Stimulated activated CD8-positive, alpha-beta memory T cell treated with anti-CD3 and anti-CD28 coated beads, Interleukin-15, amount 100 ng/mL, for 48 hours (primary cell): Measurements from ENCODE around the gene ZNF516.

ENCODE experiments used
- DNase-seq, 2 donors: peaks; one replicate each; pipeline ENCODE4 v3.0.0-alpha.2; 2020; ENCODE audit warnings: low read depth in 2 of 2

The ZNF516 gene

DNA sequence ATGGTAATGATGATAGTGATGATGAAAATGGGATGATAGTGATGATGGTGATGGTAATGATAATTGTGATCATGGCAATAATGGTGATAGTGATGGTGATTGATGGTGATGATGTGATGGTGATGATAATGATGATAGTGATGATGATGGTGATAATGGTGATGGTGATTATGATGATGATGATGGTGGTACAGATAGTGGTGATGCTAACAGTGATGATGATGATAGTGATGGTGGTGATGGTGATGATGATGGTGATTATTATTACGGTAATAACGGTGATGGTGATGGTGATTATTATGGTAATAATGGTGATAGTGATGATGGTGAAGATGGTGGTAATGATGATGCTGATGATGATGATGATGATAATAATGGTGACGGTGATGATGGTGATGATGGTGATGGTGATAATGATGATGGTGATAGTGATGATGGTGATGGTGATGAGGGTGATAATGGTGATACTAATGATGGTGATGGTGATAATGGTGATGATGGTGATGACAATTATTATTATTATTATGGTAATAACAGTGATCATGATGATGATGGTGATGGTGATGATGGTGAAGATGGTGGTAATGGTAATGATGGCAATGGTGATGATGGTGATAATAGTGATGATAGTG is 151.0 kb downstream of the ZNF516 start:
- no peak for DNase-seq

DNA sequence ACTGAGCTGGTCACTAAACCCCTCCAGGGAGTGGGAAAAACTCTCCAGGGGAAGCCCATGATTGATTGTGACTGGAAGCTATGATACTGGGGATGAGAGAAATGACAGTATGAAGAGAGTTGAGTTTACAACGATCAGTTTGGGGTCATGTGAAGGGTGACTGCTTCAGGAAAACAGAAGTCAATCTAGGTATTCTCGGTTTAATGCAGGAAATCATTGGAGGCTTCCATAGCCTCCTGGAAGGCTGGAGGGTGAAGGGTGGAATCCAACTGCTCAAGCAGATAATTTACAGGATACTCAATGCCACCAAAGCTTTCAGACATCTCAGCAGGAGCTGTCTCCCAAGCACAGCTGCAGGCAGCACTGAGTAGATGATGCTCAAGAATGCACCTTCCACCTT is 154.6 kb downstream of the ZNF516 start:
- no peak for DNase-seq

DNA sequence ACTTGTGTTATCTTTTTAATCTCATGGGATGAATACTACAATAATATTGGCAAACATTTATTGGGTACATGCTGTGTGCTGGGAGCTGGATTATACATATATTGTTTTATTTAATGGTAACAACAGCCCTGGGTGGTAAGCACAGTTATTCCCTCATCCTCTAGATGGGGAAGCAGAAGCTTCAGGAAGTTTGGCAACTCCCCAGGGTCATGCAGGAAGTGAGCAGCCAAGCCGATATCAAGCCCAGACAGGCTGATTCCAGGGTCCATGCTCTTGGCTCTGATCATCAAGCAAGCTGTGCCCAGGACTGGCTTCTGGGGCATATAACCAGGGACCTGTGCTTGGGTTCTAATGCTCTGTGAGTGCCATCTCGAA is 155.8 kb downstream of the ZNF516 start:
- DNase-seq: no peak

DNA sequence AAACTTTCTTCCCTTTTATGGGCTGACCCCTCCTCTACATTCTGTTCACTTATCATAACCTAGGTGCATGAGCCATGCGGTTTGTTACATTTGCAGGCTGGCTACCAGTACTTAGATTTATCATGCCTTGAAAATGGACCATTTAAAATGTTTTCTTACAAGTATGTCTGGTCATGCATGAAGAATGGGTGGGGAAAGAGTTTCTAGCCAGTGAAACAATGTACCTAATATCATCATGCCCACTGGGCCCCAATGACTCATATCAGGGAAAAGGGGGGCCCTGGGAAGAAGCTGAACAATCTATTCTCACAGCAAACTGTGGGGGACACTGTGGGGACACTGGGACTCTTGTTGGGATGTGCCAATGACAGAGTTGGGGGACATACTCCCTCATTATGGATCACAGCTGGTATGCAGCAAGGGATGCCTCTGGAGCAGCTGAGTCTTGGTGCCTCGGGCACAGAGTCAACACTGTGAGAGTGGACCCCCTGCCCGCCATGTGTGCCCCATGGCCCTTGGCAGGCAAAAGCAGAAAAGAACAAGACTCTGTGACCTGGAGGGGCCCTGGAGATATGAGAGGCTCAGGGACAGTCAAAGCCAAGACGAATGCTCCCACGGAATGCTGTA is 156.3 kb downstream of the ZNF516 start:
- DNase-seq: no peak

DNA sequence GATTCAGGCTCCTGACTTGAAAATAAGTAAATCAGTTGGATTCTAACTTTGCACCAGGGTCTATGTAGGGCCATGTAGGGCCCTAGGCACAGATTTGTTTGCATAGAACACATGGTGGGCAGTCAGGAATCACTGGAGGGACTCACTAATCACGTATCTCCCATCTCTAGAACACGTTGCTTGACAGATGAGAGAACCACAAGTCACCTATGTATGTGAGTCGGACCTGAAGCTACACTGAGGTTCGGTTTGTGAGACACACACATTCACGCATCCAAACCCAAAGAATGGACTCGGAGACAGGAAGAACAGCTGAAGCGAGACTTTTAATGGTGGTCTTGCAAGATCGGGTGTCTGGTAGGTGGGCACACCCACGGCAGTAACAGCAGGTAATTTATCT is 157.0 kb downstream of the ZNF516 start:
- no peak for DNase-seq

DNA sequence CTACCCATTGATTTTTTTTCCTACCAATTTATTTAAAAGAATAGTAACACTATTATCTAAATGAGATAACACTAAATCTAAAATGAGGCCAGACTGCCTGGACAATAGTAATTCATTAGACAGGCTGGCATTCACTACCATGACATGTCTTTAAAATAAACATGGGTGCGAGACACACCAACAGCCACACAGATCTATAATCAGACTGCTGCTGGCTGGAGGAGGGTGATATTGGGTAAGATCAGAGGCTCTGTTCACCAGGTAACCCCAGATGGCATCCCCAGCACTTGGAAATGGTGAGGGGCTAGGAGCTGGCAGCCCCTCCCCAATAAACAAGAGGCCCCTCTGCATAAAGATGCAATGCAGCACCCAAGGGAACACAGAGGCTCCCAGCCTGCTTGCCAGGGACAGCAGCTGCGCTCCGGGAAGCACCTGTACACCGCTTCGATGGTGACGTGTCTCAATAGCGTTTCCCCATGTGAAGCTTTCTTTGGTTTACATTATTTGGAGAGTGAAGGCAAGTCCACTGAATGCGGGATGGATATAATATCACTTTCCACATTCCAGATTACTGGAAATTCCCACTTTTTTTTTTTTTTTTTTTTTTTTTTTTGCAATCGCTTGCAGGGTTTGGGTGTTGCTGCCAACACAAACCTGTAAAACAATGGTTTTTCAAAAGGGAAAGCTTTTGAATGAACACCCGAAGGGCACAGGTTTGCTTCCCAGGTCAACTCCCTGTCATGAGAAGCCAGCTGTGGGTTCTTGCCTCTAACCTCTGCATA is 159.0 kb downstream of the ZNF516 start:
- DNase-seq: no peak

DNA sequence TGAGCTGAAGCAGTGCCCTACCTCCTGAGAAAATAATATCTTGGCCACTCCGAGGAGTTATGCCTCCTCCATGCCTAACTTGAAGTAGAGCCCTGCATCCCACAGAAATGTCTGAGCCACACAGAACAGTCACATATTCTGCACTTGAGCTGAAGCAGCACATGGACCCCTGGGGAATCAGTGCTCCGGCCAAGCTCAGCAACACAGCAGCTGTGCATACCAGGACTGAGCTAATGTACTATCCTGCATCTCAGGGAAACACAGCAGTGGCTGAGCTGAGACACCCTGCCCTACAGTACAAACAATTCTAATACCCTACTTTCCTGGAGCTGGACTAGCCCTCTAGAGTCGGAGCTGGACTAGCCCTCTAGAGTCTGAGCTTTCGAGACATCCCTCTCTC is 166.9 kb downstream of the ZNF516 start:
- DNase-seq: no peak

DNA sequence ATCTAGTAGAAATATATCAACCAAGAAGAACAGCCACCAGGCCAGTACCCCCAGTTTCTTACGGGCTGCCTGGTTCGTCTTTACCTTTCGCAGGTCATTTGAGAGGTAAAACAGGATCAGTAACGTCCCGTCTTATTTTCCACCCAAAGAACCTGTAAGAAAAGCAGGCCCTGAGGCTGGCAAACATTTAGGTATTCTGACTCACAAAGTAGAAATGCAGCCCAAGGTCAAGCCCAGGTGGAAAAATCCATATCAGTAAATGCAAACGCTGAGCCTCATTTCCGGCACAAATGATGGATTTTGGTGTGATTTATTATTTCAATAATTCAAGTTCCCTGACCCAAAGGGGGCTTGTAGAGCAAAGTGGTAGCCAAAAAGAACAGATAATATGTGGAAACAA is 171.2 kb downstream of the ZNF516 start:
- no peak for DNase-seq

DNA sequence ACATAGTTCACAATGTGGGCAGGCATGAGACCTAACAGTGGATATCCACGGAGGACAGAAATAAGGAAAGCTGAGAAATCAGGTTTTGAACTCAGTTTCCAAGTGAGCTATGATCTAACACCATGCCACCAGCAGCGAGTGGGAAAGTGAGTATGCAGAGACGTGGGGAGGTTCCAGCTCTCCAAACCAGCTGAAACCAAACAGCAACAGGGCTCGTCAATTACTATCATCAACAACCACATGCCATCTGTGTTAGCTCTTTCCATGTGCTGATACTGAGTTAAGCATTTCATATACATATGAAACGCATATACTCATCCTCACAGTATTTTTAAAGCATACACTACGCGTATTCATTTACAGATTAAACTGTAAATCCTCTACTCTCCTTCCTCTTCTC is 172.4 kb downstream of the ZNF516 start:
- no peak for DNase-seq

DNA sequence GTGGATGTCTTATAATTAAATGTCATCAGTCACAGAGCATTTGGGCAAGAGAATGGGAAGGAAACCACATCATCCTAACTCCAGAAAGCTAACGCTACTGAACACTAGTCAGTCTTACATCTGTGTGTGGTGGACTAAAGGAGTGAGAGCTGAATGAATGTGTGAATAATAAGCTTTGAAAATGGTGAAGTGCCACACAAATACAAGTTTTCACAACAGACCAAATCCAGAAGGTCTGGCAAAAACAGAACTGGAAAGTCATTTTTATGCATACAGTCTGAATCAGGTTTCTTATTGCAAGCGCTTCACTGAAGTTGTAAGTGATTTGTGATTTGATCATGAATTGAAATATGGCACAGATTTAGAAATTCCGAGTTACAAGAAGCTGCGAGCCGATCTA is 175.7 kb downstream of the ZNF516 start:
- DNase-seq: no peak

DNA sequence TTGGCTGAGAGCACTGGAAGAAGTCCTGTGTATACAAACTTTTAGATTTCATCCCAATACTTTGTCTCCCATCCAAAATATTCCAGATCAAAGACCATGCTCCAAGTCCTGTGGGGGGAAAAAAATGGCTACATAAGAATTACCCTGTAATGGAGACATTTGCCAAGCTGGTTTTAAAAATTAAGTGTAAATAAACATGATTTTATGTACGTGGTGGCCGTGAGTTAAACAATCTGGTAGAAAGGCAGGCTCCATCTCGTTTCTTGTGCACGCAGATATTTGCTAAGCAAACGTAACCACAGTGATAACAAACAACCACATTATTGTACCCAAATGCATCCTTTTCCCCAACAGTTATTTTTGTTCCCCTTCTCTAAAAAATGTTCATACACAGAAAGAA is 176.4 kb downstream of the ZNF516 start:
- DNase-seq: no peak

DNA sequence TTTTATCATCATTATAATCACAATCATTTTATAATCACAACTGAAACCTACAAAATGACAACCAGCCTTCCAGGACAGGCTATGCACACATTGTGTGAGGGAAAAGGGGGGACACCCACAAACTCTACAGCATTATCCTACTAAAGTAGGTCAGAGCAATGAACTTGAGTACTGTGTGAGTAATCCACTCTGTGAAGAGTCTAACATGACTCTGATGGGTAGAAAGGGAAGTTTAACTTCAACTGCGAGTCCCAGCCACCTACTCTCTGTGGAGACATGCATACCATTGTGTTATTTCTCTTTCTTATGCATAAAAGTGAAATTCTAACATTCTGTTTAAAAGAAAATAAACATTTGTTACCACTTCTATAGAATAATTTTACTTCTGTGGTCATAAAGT is 177.9 kb downstream of the ZNF516 start:
- no peak for DNase-seq

DNA sequence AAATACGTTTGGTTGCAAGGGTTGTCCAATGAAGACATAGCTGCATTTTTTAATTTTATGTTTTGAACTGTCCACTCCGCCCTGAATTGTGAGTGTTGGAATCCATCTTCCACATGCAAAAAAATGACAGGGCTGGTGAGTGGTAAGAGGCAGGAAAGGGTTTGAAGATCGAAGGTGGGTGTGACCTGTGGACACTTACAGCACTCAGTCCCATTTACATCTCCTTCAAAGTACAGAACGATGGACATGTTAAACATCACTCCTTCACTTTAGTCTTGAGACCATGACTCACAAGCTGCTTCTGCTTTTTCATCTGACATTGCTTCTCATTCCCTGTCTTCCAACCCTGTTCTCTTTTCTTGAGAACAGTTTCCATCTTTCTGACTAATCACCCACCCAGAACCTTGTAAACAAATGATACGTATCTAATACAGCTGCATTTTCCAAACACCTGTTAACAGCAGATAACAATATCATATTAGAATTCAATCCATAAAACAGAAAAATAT is 179.3 kb downstream of the ZNF516 start:
- DNase-seq: no peak

DNA sequence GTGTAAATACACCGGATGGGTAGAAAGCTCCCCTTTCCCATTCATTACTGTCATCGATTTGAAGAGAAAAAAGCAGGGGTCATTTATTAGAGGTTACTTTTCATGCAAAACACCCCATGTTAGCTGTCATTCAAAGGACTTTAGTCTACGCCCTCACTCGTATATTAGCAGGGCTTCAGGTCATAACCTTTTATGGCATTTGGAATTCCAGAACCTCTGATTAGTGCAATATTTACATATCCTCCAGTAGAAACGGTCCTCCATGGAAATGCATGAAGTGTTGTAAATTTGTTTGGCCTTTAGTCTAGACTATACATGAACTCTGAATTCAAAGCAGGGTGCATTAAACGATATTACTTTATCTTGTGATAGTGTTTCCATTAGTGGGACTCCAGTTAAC is 180.5 kb downstream of the ZNF516 start:
- no peak for DNase-seq

DNA sequence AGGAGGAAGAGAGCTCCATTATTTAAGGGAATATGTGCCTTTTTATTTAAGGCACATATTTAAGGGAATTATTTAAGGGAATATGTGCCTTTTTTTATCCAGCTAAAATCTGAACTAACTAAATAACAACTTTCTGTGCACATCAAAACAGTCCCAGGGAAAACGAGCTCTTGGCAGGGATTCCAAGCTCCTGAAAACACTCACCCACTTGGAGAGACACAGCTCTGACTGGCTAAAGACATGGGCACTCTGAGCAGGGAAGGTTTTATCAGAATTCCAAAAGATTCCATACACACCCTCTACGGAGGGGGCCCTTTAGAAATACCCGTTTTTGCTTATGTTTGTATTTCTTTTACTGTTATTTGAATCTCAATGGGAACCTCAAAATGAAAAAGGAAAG is 181.0 kb downstream of the ZNF516 start:
- no peak for DNase-seq
